IPS-NIHi7 (cell line): ENCODE results near the gene ARHGAP23.

ENCODE experiments used
- DNase-seq: peaks from one replicate; pipeline ENCODE4 v3.0.0; 2012; ENCODE audit warnings: mixed read lengths; ENCODE audit errors: extremely low spot score

Gene ARHGAP23

GRCh38 chr17:38441429-38442061 lies 13.3 kb downstream of the ARHGAP23 start:
- DNase-seq: no peak

- no peak for DNase-seq
Observed at GRCh38 chr17:38442548-38442947, 14.3 kb downstream of the ARHGAP23 start.

DNA sequence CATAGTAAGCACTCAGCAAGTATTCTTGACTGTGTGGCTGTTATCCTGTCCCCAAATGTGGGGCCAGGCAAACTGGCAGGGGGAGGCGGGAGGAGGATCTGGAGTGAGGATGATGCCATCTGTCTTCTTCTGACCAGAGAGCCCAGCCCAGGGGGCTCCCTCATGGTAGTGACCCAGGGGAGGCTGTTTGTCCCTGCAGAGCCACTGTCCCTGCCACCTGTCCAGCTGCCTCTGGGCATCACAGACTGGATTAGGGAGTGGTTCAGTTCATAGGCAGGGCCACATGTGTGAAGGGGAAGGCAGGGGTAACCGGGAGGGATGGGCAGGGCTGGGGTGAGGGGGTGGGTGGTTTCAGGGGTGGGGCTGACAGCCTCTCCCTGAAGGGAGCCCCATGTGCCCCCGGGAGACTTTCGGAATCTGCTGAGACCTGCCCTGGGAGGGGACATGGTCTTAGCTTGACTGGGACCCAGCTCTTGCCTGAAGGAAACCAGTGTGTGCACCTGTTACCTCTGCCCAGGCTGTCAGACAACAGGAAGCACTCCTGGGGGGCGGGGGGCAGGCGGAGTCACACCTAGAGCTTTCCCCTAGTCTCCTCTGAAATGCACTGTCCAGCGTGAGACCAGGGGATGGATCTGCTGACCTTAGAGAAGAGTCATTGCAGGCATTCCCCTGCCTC lies 15.2 kb downstream of the ARHGAP23 start:
- DNase-seq: no peak

GRCh38 chr17:38444151-38444550 lies 15.9 kb downstream of the ARHGAP23 start:
- peak; percentile 82 for DNase-seq

DNA sequence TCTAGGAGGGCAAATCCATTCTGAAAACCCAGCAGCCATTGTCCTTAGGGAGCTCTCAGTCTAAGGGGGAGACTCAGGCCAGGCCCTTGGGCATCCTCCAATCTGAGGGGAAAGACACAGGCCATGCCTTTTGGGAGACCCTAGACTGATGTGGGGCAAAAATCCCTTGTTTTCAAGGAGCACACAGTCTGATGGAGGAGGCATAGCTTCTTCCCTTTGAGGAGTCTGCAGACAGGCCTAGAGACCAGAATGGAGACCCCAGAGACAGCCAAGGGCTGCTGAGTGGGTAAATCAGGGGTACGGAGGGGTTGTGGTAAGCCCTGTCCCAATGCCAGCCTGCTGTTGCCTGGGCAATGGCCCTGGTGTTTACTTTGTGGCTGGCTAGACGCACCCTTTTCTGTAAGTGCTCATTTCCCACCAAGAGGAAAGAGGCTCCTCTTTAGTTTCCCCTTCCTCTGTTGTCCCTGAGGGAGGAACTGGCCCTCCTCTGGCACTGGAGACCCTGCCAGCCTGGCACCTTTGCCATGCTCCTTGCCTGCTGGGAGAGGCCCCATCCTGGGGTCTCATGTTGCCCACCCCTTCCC lies 19.3 kb downstream of the ARHGAP23 start:
- no peak for DNase-seq

DNA sequence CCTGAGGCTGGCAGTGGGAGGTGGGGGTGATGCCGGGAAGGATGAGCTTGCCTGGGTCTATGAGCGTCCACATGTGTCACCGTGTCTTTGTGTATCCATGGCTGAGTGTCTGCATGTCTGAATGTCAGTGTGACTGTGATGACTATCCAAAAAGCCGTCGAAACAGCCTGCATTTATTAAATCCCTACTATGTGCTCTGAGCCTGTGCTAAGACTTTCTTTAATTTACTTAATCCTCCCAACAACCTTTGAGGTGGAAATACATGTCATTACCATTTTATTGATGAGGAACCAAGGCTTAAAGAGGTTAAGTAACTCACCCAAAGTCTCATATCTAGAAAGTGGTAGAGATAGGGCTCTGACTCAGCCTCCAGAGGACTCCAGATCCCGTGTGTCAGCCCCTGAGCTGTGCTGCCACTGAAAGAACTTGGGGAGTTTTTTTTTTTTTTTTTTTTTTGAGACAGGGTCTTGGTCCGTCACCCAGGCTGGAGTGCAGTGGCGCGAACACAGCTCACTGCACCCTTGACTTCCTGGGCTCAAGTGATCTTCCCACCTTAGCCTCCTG lies 20.0 kb downstream of the ARHGAP23 start:
- DNase-seq: no peak

DNA sequence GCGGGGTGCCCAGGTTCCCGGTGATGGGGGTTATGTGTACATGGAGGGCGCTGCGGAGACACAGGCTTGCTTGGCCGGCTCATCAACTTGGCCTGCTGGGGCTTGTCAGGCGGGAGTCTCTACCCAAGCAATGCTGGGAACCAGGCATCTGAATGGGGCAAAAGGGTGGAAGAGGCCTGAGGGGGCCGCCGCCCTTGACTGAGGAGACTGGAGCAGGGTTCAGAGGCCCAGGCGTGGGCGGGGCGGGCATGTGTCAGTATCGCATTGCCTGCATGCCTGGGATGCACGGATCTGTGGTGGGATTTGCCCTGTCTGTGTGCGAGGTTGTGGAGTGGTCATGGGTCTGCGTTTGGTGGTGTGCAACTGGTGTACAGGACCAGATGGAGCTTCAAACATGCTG lies 21.1 kb downstream of the ARHGAP23 start:
- DNase-seq: no peak

DNA sequence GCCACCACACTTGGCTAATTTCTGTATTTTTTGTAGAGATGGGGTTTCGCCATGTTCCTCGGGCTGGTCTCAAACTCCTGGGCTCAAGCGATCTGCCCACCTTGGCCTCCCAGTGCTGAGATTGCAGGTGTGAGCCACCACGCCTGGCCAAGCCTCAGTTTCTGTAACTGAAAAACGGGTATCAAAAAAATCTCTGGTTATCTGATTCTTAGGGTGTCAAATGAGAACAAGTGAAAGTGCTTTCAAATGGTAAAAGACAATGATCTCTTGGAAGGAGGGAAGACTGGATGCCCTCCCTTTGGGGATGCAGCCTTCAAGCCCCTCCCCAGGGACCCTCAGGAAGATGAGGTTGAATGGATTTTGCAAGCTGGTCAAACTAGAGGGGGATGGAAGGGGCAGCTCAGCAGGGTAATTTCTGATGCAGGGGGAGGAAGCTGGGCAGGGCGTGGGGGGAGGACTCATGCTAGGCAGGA lies 22.3 kb downstream of the ARHGAP23 start:
- DNase-seq: no peak

DNA sequence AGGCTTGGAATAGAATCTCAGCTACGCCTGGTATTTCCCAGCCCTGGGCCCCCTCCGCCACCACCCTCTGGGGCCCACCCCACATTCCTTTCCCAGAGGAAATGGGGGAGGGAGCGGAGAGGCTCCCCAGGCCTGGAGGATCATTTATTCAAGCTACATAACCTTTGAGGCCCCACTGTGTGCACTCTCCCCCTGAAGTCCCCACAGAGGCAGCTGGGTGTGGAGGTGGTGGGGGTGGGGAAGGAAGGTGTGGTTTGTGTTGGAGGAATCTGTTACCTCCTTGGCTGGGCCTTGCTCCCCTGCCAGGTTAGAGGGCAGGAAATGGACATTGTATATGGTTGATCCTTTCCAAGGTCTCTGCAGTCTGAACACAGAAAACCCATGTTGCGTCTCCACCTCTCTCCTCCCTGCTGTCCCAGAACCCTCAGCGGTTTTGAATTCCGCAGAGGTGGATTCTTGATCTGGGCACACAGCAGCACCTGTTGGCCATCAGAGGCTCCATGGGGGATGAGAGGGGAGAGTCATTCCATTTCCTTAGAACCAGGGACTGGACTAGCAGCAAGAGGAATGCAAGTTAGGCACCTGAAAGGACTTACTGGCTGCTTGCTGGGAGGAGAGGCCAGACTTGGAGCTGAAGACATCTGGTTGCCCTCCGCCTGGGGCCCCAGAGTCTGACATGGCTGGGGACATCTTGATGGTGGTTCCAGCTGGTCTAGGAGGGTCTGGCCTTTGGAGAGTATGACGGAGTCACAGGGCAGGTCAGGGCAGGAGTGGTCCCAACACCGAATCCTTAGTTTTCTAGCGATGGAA lies 23.0 kb downstream of the ARHGAP23 start:
- peak; percentile 81 for DNase-seq

- DNase-seq: peak; percentile 87
Observed at GRCh38 chr17:38451840-38452529, 23.7 kb downstream of the ARHGAP23 start.

DNA sequence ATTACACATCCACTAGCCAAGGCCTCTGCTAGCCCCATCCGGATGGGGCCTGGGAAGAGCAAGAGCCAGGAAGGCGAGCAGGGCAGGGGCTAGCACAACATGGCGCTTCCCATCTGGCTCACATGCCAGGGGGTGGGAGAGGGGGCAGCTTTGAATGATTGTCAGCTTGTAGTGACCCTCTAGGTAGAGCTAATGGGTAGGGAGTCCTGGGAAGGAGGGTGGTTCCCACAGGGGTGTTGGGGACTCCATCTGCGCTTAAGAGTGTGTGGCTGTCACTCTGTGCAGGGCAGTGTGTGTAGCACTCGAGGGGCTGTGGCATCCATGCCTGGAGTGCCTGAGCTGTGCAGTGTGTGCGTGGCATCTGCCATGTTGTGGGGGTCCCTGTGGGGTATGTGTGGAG lies 24.5 kb downstream of the ARHGAP23 start:
- DNase-seq: no peak

GRCh38 chr17:38453951-38454421 lies 25.7 kb downstream of the ARHGAP23 start:
- no peak for DNase-seq

DNA sequence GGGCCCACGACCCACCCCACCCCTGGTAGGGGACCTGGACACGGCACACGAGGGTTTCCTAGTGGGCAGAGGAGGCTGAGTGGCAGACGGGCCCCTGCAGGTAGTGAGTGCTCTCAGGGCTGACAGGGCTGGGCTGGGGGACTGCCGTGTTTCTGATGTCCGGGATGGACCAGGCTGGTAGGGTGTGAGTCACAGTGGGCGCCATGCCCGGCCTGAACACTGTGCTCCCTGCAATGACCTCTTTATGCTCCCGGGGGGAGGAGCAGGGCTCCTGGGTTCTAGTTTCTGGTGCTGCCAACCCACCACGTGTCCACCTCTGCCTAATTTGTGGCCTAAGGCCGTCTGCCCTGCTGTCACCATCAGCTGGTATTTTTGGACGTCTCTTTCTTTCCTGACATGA lies 26.3 kb downstream of the ARHGAP23 start:
- no peak for DNase-seq

- DNase-seq: no peak
Observed at GRCh38 chr17:38455288-38455915, 27.1 kb downstream of the ARHGAP23 start.

GRCh38 chr17:38456031-38456815 lies 28.0 kb downstream of the ARHGAP23 start:
- no peak for DNase-seq

GRCh38 chr17:38457577-38458371 lies 29.5 kb downstream of the ARHGAP23 start:
- no peak for DNase-seq

GRCh38 chr17:38458521-38458920 lies 30.3 kb downstream of the ARHGAP23 start:
- no peak for DNase-seq

- no peak for DNase-seq
Observed at GRCh38 chr17:38459567-38459966, 31.3 kb downstream of the ARHGAP23 start.

GRCh38 chr17:38460082-38460715 lies 31.9 kb downstream of the ARHGAP23 start:
- DNase-seq: no peak
